ENCODE data around the gene SPARCL1. TPM values are rescaled to one million over a fixed set of nuclear protein-coding genes. Genes with fewer than 3 reads are reported as not detected.

SPARCL1 gene
- total and polyA plus RNA-seq, 2 donors, result 54.5 to 229 TPM

DNA sequence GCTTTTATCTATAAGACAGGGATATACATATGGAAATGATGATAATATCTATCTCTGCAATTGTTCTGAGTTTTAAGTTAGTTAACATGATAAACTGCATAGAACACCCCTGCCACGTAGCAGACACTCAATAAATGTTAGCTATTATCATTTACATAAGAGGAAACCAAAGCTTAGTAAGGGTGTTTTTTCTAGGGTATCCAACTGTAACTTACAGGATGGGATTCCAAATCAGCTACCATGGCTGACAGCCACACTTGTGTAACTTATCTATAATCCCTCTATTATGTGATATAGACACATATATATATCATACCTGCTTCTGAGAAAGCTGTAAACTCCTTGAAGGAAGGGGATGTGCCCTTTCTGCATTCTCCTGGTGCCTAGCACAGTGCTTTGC, 1.1 kb upstream of the SPARCL1 start:
- 92% methylated on average over 1 of the region's 1 CpG for WGBS
- no peaks in the 10 kb centered on the region for H3K4me1 ChIP-seq (ENCODE audit: control insufficient read depth in 2 of 2, insufficient read depth in 2 of 2, low read length in 2 of 2)

DNA sequence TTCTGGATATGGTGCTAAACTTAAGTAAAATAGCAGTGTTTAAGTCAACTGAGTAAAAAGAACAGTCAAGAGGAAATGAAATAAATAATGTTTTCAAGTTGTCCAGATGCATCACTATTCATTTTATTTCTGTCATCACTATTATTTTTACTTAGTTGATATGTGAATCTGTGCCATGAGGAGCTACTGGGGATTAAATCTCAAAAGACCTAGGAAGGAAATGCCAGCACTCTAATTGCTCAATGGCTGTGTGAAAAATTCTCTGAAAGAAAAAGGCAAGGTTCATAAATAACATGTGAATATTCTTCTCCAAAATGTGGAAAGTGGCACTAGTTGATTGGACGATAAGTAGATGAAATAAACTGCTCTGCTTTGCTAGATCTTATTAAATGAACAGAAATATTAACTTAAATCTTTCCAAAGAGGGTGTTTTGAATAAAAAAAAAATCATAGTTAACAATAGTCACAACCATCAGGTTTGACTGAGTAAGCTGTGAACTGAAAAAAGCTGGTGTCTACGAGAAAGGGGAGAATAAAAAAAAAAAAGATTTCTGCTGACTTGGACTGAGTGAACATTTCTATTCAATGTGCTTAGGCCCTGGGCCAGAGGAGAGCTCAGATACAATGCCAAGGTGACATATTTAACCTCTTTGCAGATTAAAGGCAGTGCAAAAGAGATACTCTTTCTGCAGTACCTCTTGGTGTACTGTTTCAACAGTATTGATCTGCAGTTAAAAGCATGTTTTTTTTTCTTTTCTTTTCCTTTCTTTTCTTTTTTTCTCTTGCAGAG, 1.6 kb downstream of the SPARCL1 start:
- no peaks in the 10 kb centered on the region for H3K4me1 ChIP-seq (ENCODE audit: control insufficient read depth in 2 of 2, insufficient read depth in 2 of 2, low read length in 2 of 2)
- 66% methylated on average over 2 of the region's 2 CpGs for whole genome bisulfite sequencing
- DNase-seq (ENCODE audit: low read depth in 6 of 9, low spot score in 9 of 9), result no peak

More for the DNA sequence above, 1.1 kb upstream of the SPARCL1 start:
- H3K27ac ChIP-seq (ENCODE audit: low read depth in 1 of 2, low read length in 1 of 2), result peak overlapping the region in 1 of 2 donors; percentile 29
- no peak for DNase-seq (ENCODE audit: low read depth in 6 of 9, low spot score in 9 of 9)
- no peaks in the 10 kb centered on the region for H3K9me3 ChIP-seq (ENCODE audit: control insufficient read depth in 2 of 2, insufficient read depth in 1 of 2, low read length in 1 of 2)
- no peaks in the 10 kb centered on the region for H3K36me3 ChIP-seq (ENCODE audit: control insufficient read depth in 2 of 2, insufficient read depth in 2 of 2, low read length in 1 of 2)
- no peaks in the 10 kb centered on the region for H3K27me3 ChIP-seq (ENCODE audit: control insufficient read depth in 2 of 2, insufficient read depth in 1 of 2, low read length in 1 of 2)
- no peak overlapping the region for H3K4me3 ChIP-seq (ENCODE audit: low read length in 2 of 2)

DNA sequence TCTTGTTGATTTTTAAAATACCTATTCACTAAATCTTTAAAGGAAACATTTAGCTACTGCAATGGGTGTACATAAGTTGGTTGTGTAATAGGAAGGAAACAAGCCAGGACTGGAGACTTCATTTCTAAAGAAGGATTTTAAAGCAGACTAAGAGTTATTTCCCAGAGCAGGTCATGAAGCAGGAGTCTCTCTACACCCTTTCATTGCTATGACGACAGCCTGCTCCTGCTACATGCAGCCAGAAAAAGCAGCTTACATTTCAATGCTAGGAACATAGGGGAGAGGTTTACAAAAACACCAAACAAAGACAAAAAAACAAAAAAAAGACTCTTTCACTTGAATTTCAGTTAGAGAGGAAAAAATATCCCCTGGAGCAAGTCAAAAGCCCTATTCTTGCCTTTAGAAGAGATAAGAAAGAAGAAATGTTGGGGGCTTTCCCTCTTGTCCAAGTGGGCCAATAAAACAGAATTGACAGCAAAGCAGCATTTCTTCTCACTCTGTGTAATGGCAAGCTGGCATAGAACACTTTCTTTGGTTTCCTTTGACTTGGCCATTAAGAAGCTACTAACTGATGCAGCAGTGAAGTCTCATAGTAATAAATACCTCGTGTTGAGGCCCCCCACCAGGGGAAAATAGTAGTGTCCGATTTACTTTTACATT, 3.4 kb downstream of the SPARCL1 start:
- no peaks in the 10 kb centered on the region for H3K27me3 ChIP-seq (ENCODE audit: control insufficient read depth in 2 of 2, insufficient read depth in 1 of 2, low read length in 1 of 2)
- peak overlapping the region; percentile 32 to 38 for H3K27ac ChIP-seq (ENCODE audit: low read depth in 1 of 2, low read length in 1 of 2)
- H3K4me1 ChIP-seq (ENCODE audit: control insufficient read depth in 2 of 2, insufficient read depth in 2 of 2, low read length in 2 of 2), result no peaks in the 10 kb centered on the region
- no peak for DNase-seq (ENCODE audit: low read depth in 6 of 9, low spot score in 9 of 9)
- WGBS, result 87% methylated on average over 3 of the region's 3 CpGs
- peaks cover 0 to 4% of the 10 kb centered on the region in 2 donors for H3K9me3 ChIP-seq (ENCODE audit: control insufficient read depth in 2 of 2, insufficient read depth in 1 of 2, low read length in 1 of 2)
- no peaks in the 10 kb centered on the region for H3K36me3 ChIP-seq (ENCODE audit: control insufficient read depth in 2 of 2, insufficient read depth in 2 of 2, low read length in 1 of 2)
- H3K4me3 ChIP-seq (ENCODE audit: low read length in 2 of 2), result no peak overlapping the region

More for the DNA sequence above, 1.6 kb downstream of the SPARCL1 start:
- Histone ChIP-seq H3K27me3 (ENCODE audit: control insufficient read depth in 2 of 2, insufficient read depth in 1 of 2, low read length in 1 of 2) (no peaks in the 10 kb centered on the region), H3K9me3 (ENCODE audit: control insufficient read depth in 2 of 2, insufficient read depth in 1 of 2, low read length in 1 of 2) (peaks cover 0 to 4% of the 10 kb centered on the region in 2 donors), H3K36me3 (ENCODE audit: control insufficient read depth in 2 of 2, insufficient read depth in 2 of 2, low read length in 1 of 2) (no peaks in the 10 kb centered on the region), H3K27ac (ENCODE audit: low read depth in 1 of 2, low read length in 1 of 2) (peak overlapping the region in 1 of 2 donors; percentile 38), H3K4me3 (ENCODE audit: low read length in 2 of 2) (no peak overlapping the region)

DNA sequence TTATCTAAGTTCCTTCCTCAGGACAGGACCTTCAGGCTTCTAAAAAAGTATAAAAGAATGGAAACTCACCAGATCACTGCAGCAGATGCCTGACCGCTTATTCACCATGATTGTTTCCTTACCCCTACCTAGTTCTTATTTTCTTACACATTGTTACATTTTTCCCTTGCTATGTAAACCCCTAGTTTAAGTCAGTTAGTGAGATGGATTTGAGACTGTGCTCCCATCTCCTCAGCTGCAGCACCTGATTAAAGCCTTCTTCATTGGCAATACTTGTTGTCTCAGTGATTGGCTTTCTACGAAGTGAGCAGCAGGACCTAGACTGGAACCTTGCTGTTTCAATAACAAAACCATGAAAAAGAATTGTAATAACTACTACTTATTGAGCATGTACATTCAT, 4.7 kb downstream of the SPARCL1 start:
- H3K4me3 ChIP-seq (ENCODE audit: low read length in 2 of 2), result no peak overlapping the region
- H3K4me1 ChIP-seq (ENCODE audit: control insufficient read depth in 2 of 2, insufficient read depth in 2 of 2, low read length in 2 of 2), result no peaks in the 10 kb centered on the region

DNA sequence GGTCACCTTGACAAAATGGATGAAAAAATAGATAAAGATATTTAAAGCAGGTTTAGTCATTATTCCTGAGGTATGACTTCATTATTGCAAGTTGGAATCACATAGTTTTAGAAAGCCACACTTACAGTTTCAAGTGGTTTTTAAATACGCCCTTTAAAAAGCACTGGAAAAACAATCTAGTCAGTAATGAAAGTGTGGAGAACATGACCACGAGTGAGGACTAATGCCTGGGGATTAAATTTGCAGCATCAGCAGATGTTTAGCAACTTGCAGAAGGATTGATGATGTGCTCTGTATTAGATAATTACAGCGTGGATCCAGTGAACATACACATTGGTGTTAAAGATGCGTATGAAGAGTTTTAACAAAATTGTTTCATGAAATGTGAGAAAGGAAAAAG, 5.9 kb downstream of the SPARCL1 start:
- no peak overlapping the region for H3K27ac ChIP-seq (ENCODE audit: low read depth in 1 of 2, low read length in 1 of 2)
- no peaks in the 10 kb centered on the region for H3K27me3 ChIP-seq (ENCODE audit: control insufficient read depth in 2 of 2, insufficient read depth in 1 of 2, low read length in 1 of 2)
- H3K36me3 ChIP-seq (ENCODE audit: control insufficient read depth in 2 of 2, insufficient read depth in 2 of 2, low read length in 1 of 2), result no peaks in the 10 kb centered on the region
- 94% methylated on average over 4 of the region's 4 CpGs for WGBS
- H3K9me3 ChIP-seq (ENCODE audit: control insufficient read depth in 2 of 2, insufficient read depth in 1 of 2, low read length in 1 of 2), result peaks cover 0 to 4% of the 10 kb centered on the region in 2 donors
- no peak for DNase-seq (ENCODE audit: low read depth in 6 of 9, low spot score in 9 of 9)
- H3K4me3 ChIP-seq (ENCODE audit: low read length in 2 of 2), result no peak overlapping the region
- no peaks in the 10 kb centered on the region for H3K4me1 ChIP-seq (ENCODE audit: control insufficient read depth in 2 of 2, insufficient read depth in 2 of 2, low read length in 2 of 2)

More for the DNA sequence above, 4.7 kb downstream of the SPARCL1 start:
- no peak for DNase-seq (ENCODE audit: low read depth in 6 of 9, low spot score in 9 of 9)
- Histone ChIP-seq H3K36me3 (ENCODE audit: control insufficient read depth in 2 of 2, insufficient read depth in 2 of 2, low read length in 1 of 2) (no peaks in the 10 kb centered on the region), H3K9me3 (ENCODE audit: control insufficient read depth in 2 of 2, insufficient read depth in 1 of 2, low read length in 1 of 2) (peaks cover 0 to 4% of the 10 kb centered on the region in 2 donors), H3K27ac (ENCODE audit: low read depth in 1 of 2, low read length in 1 of 2) (no peak overlapping the region), H3K27me3 (ENCODE audit: control insufficient read depth in 2 of 2, insufficient read depth in 1 of 2, low read length in 1 of 2) (no peaks in the 10 kb centered on the region)
- 47% methylated on average over 2 of the region's 2 CpGs for WGBS

DNA sequence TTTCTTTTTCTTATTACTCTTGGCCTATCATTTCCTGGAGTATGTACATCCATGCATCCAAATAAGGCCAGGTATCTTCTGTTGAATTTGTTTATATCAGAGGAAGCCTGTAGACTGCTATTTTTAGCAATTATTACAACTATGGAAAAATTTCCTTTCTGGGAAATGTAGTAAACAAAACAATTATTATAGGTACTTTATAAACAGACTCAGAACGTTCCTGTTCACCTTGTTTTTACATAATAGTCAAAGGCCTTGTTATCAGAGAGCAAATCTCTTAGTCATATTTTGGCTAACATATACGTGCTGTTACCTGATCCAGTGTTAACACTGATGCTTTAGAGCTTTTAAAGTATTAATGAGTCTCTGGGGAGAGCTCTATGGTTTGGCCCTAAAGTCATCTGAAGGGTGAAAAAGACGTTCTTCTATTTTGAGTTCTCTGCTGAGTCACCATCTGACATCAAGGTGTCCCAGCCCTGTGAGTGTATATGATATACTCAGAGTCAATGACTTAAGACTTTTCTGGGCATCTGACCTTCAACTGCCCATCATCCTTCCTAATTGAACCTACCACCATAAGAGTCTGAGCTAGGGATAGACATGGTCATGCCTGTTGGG, 7.3 kb downstream of the SPARCL1 start:
- H3K27me3 ChIP-seq (ENCODE audit: control insufficient read depth in 2 of 2, insufficient read depth in 1 of 2, low read length in 1 of 2), result no peaks in the 10 kb centered on the region
- WGBS, result 75% methylated on average over 3 of the region's 3 CpGs
- H3K4me3 ChIP-seq (ENCODE audit: low read length in 2 of 2), result no peak overlapping the region
- H3K27ac ChIP-seq (ENCODE audit: low read depth in 1 of 2, low read length in 1 of 2), result peak overlapping the region in 1 of 2 donors; percentile 38
- DNase-seq (ENCODE audit: low read depth in 6 of 9, low spot score in 9 of 9), result no peak
- H3K36me3 ChIP-seq (ENCODE audit: control insufficient read depth in 2 of 2, insufficient read depth in 2 of 2, low read length in 1 of 2), result no peaks in the 10 kb centered on the region
- peaks cover 0 to 4% of the 10 kb centered on the region in 2 donors for H3K9me3 ChIP-seq (ENCODE audit: control insufficient read depth in 2 of 2, insufficient read depth in 1 of 2, low read length in 1 of 2)
- H3K4me1 ChIP-seq (ENCODE audit: control insufficient read depth in 2 of 2, insufficient read depth in 2 of 2, low read length in 2 of 2), result no peaks in the 10 kb centered on the region

DNA sequence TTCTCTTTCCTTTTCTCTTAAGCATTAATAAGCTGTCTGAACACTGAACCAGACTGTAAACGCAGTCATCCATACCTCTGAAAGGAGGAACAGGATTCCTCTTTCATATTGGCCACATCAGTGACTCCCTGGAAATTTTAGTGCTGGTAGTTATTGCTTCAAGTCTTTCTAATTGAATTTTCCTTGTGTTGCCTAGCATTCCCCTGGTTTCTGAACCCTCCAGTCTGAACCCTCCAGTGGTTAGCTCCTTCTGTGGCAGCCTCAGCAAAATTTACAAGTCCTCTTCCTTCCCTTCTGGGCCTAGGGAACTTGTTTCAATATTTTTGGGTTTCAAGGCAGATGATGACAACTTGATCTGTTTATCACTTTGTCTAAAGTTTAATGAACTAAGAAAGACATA, 7.9 kb downstream of the SPARCL1 start:
- Histone ChIP-seq H3K4me3 (ENCODE audit: low read length in 2 of 2) (no peak overlapping the region), H3K4me1 (ENCODE audit: control insufficient read depth in 2 of 2, insufficient read depth in 2 of 2, low read length in 2 of 2) (no peaks in the 10 kb centered on the region), H3K27me3 (ENCODE audit: control insufficient read depth in 2 of 2, insufficient read depth in 1 of 2, low read length in 1 of 2) (no peaks in the 10 kb centered on the region), H3K36me3 (ENCODE audit: control insufficient read depth in 2 of 2, insufficient read depth in 2 of 2, low read length in 1 of 2) (no peaks in the 10 kb centered on the region), H3K9me3 (ENCODE audit: control insufficient read depth in 2 of 2, insufficient read depth in 1 of 2, low read length in 1 of 2) (peaks cover 0 to 4% of the 10 kb centered on the region in 2 donors), H3K27ac (ENCODE audit: low read depth in 1 of 2, low read length in 1 of 2) (peak overlapping the region; percentile 21 to 52)
- 64% methylated on average over 1 of the region's 1 CpG for WGBS
- no peak for DNase-seq (ENCODE audit: low read depth in 6 of 9, low spot score in 9 of 9)

DNA sequence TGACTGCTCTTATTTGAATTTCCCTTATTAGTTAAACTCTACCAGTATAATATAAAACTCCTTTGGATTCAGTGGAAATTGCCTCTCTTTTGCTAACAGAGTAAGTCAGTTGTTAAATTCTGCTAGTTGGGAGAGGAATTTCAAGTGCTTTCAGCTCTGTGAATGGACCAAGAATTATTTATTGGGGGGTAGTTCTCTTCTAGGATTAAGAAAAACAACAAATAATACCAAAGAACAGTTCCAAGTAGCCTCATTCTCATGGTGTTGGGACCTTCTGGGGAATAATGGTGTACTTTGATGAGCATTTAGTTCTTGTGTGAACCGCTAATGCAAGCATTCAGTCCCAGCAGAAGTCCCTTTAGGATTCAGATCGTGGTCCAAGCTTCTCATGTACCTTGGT, 11.6 kb downstream of the SPARCL1 start:
- 98% methylated on average over 2 of the region's 2 CpGs for WGBS
- H3K27me3 ChIP-seq (ENCODE audit: control insufficient read depth in 2 of 2, insufficient read depth in 1 of 2, low read length in 1 of 2), result no peaks in the 10 kb centered on the region
- DNase-seq (ENCODE audit: low read depth in 6 of 9, low spot score in 9 of 9), result no peak
- H3K4me3 ChIP-seq (ENCODE audit: low read length in 2 of 2), result no peak overlapping the region
- no peak overlapping the region for H3K27ac ChIP-seq (ENCODE audit: low read depth in 1 of 2, low read length in 1 of 2)
- H3K9me3 ChIP-seq (ENCODE audit: control insufficient read depth in 2 of 2, insufficient read depth in 1 of 2, low read length in 1 of 2), result no peaks in the 10 kb centered on the region
- no peaks in the 10 kb centered on the region for H3K4me1 ChIP-seq (ENCODE audit: control insufficient read depth in 2 of 2, insufficient read depth in 2 of 2, low read length in 2 of 2)
- H3K36me3 ChIP-seq (ENCODE audit: control insufficient read depth in 2 of 2, insufficient read depth in 2 of 2, low read length in 1 of 2), result no peaks in the 10 kb centered on the region

DNA sequence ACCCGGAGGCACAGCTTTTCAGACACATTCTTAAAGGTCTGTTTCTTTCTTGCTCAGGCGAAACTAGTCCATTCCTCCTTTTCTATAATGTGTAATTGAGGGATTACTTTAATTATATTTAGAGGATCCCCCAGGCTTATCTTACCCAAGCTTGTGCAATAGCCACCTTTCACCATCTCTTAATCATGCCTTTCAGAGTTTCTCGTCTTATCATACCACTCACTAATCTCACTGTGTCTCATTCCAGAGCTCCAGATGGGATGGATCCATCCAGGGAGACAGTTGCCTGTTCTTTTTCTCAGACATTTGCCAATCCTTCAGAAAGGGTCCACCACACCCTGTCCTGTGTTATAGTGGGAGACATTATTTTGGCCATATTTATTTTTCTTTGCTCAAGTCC, 12.5 kb downstream of the SPARCL1 start:
- H3K27me3 ChIP-seq (ENCODE audit: control insufficient read depth in 2 of 2, insufficient read depth in 1 of 2, low read length in 1 of 2), result no peaks in the 10 kb centered on the region
- no peak overlapping the region for H3K27ac ChIP-seq (ENCODE audit: low read depth in 1 of 2, low read length in 1 of 2)
- H3K4me1 ChIP-seq (ENCODE audit: control insufficient read depth in 2 of 2, insufficient read depth in 2 of 2, low read length in 2 of 2), result no peaks in the 10 kb centered on the region
- H3K9me3 ChIP-seq (ENCODE audit: control insufficient read depth in 2 of 2, insufficient read depth in 1 of 2, low read length in 1 of 2), result no peaks in the 10 kb centered on the region
- H3K36me3 ChIP-seq (ENCODE audit: control insufficient read depth in 2 of 2, insufficient read depth in 2 of 2, low read length in 1 of 2), result no peaks in the 10 kb centered on the region
- DNase-seq (ENCODE audit: low read depth in 6 of 9, low spot score in 9 of 9), result no peak
- WGBS, result 97% methylated on average over 3 of the region's 3 CpGs
- H3K4me3 ChIP-seq (ENCODE audit: low read length in 2 of 2), result no peak overlapping the region

All from thymus (tissue), 11 donors.